Measurements from ENCODE around the gene PKHD1.

Gene PKHD1

GRCh38 chr6:51768087-51768486, 319.3 kb downstream of the PKHD1 start:
- ATAC-seq (ENCODE audit: low read depth) (no peak), DNase-seq (ENCODE audit: low spot score) (no peak)
- no peaks in the 10 kb centered on the region for H3K27me3 ChIP-seq (ENCODE audit: insufficient read depth, poor library complexity, severe bottlenecking)
- H3K27ac ChIP-seq (ENCODE audit: poor library complexity, severe bottlenecking), result no peak overlapping the region
- no peaks in the 10 kb centered on the region for H3K4me1 ChIP-seq (ENCODE audit: insufficient read depth, poor library complexity, severe bottlenecking)
- no peaks in the 10 kb centered on the region for H3K36me3 ChIP-seq (ENCODE audit: low read depth)
- H3K9me3 ChIP-seq (ENCODE audit: severe bottlenecking), result no peaks in the 10 kb centered on the region
- H3K4me3 ChIP-seq (ENCODE audit: severe bottlenecking), result no peak overlapping the region
- no peak for TF ChIP-seq CTCF (IDR thresholded peaks at IDR 0.05; ENCODE audit: poor library complexity, severe bottlenecking)

DNA sequence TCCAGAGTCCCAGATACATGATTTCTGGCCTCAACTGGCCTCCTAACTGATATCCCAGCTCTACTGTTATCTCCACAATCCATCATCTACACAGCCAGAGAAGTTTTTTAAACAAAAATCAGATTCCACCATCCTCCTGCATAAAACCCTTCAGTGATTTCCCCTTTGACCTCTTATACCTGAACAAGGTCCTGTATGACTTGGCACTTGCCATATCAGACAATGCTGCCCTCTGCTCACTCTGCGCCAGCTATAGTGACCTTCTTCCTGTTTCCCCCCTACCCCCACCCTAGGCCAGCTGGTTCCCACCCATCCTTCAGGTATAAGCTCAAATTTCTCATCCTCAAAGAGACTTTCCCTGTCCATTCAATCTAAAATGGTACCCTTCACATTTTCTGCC, 322.2 kb downstream of the PKHD1 start:
- H3K4me1 ChIP-seq (ENCODE audit: insufficient read depth, poor library complexity, severe bottlenecking), result no peaks in the 10 kb centered on the region
- ATAC-seq (ENCODE audit: low read depth) (no peak), DNase-seq (ENCODE audit: low spot score) (no peak)
- H3K27me3 ChIP-seq (ENCODE audit: insufficient read depth, poor library complexity, severe bottlenecking), result no peaks in the 10 kb centered on the region
- no peaks in the 10 kb centered on the region for H3K9me3 ChIP-seq (ENCODE audit: severe bottlenecking)
- no peak for TF ChIP-seq CTCF (IDR thresholded peaks at IDR 0.05; ENCODE audit: poor library complexity, severe bottlenecking)
- H3K27ac ChIP-seq (ENCODE audit: poor library complexity, severe bottlenecking), result no peak overlapping the region
- H3K36me3 ChIP-seq (ENCODE audit: low read depth), result no peaks in the 10 kb centered on the region
- H3K4me3 ChIP-seq (ENCODE audit: severe bottlenecking), result no peak overlapping the region

DNA sequence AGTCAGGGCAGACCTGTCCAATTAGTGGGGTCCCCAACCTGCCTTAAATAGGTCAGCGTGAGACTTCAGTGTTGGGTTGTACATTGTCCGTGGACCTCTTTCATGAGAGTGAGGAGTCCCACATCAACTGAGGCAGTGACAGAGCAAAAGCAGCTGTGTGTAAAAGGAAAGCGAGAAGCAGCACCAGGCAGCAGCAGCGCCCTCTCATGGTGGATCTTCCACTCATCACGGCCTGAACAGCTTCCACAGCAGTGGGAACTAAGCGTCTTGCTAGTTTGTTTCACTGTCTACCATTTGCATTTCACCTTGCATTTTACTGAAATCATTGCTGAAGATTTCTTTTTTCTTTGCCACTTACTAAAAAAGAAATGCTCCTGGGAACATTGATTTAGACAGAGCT, 333.8 kb downstream of the PKHD1 start:
- Histone ChIP-seq H3K36me3 (ENCODE audit: low read depth) (no peaks in the 10 kb centered on the region), H3K9me3 (ENCODE audit: severe bottlenecking) (no peaks in the 10 kb centered on the region), H3K27me3 (ENCODE audit: insufficient read depth, poor library complexity, severe bottlenecking) (peaks cover 3% of the 10 kb centered on the region), H3K27ac (ENCODE audit: poor library complexity, severe bottlenecking) (no peak overlapping the region), H3K4me3 (ENCODE audit: severe bottlenecking) (no peak overlapping the region), H3K4me1 (ENCODE audit: insufficient read depth, poor library complexity, severe bottlenecking) (no peaks in the 10 kb centered on the region)
- DNase-seq (ENCODE audit: low spot score) (no peak), ATAC-seq (ENCODE audit: low read depth) (no peak)
- peak; percentile 17 for TF ChIP-seq CTCF (IDR thresholded peaks at IDR 0.05; ENCODE audit: poor library complexity, severe bottlenecking)

GRCh38 chr6:51743999-51744398, 343.4 kb downstream of the PKHD1 start:
- 0 out of 3 replicates have a peak, but pooled peaks have one; percentile 25 for ATAC-seq (ENCODE audit: low read depth)
- Histone ChIP-seq H3K4me3 (ENCODE audit: severe bottlenecking) (no peak overlapping the region), H3K9me3 (ENCODE audit: severe bottlenecking) (no peaks in the 10 kb centered on the region), H3K27ac (ENCODE audit: poor library complexity, severe bottlenecking) (no peak overlapping the region), H3K36me3 (ENCODE audit: low read depth) (no peaks in the 10 kb centered on the region), H3K27me3 (ENCODE audit: insufficient read depth, poor library complexity, severe bottlenecking) (no peaks in the 10 kb centered on the region), H3K4me1 (ENCODE audit: insufficient read depth, poor library complexity, severe bottlenecking) (no peaks in the 10 kb centered on the region)
- no peak for TF ChIP-seq CTCF (IDR thresholded peaks at IDR 0.05; ENCODE audit: poor library complexity, severe bottlenecking)
- no peak for DNase-seq (ENCODE audit: low spot score)

GRCh38 chr6:51740658-51741057, 346.8 kb downstream of the PKHD1 start:
- TF ChIP-seq CTCF (IDR thresholded peaks at IDR 0.05; ENCODE audit: poor library complexity, severe bottlenecking), result no peak
- Histone ChIP-seq H3K9me3 (ENCODE audit: severe bottlenecking) (no peaks in the 10 kb centered on the region), H3K36me3 (ENCODE audit: low read depth) (no peaks in the 10 kb centered on the region), H3K4me3 (ENCODE audit: severe bottlenecking) (no peak overlapping the region), H3K27ac (ENCODE audit: poor library complexity, severe bottlenecking) (no peak overlapping the region), H3K4me1 (ENCODE audit: insufficient read depth, poor library complexity, severe bottlenecking) (no peaks in the 10 kb centered on the region), H3K27me3 (ENCODE audit: insufficient read depth, poor library complexity, severe bottlenecking) (no peaks in the 10 kb centered on the region)
- no peak for DNase-seq (ENCODE audit: low spot score)
- ATAC-seq (ENCODE audit: low read depth), result no peak
